Thyroid gland (tissue), 4 donors: ENCODE measurements around the gene KLKB1.

Experiments used
- CTCF ChIP-seq, 6 experiments: fragments of 200-600 bp in 3 of 6; fragments of 450-650 bp in 3 of 6; sonication (generic) in 3 of 6; IDR thresholded peaks; one replicate each; pipeline ENCODE4 v1.5.1; 2016 to 2019; ENCODE audit warnings: antibody characterized with exemption in 6 of 6, mild to moderate bottlenecking in 2 of 6, inconsistent platforms in 1 of 6, moderate library complexity in 1 of 6
- POLR2A ChIP-seq, 2 donors: fragments of 450-650 bp; IDR thresholded peaks; one replicate each; pipeline ENCODE4 v1.6.1; 2017; ENCODE audit warnings: antibody characterized with exemption in 2 of 2, mild to moderate bottlenecking in 2 of 2, moderate library complexity in 1 of 2

- no peak for TF ChIP-seq CTCF (IDR thresholded peaks at IDR 0.05)
- no peak for TF ChIP-seq POLR2A (IDR thresholded peaks at IDR 0.05)
These were observed 69.2 kb downstream of the KLKB1 start for GRCh38 chr4:186296481-186296880.
